K562 treated with DMSO at 1 percent for 48 hours (cell line): ENCODE results near the gene VSTM2A. TPM values are rescaled to one million over a fixed set of nuclear protein-coding genes. Genes with fewer than 3 reads are reported as not detected.

Source experiments
- total RNA-seq: library from RNA; unstranded; fragments of 300-600 nt; gene quantifications from 2 replicates; pipeline ENCODE4 v1.2.3, GENCODE V29; 2022; ENCODE audit warnings: low replicate concordance; ENCODE audit errors: extremely low read depth

VSTM2A gene
- not detected in 2 replicates for total RNA-seq

GRCh38 chr7:54541669-54542625 lies at the start of gene VSTM2A:
Gene VSTM2A, plus strand, starts transcription at chr7:54542375. Its CDS starts 356 bp downstream, at chr7:54542731.

Other genes with a start within 250 kb of the VSTM2A start
- not detected in 2 replicates for gene SEC61G, start 216.8 kb downstream of the VSTM2A start, total RNA-seq